ENCODE measurements around the gene SCIN. TPM values are rescaled to one million over a fixed set of nuclear protein-coding genes. Genes with fewer than 3 reads are reported as not detected.

SCIN gene
- total RNA-seq, 6 donors from 2014 or later: 9.3 to 19.6 (median 15.0) TPM

- no peaks in the 10 kb centered on the region for H3K4me1 ChIP-seq
- WGBS, 2 donors: 58 to 72% methylated on average over 6 of the region's 6 CpGs
- H3K4me3 ChIP-seq: no peak overlapping the region
- no peaks in the 10 kb centered on the region for H3K27me3 ChIP-seq
- H3K36me3 ChIP-seq: no peaks in the 10 kb centered on the region
- DNase-seq (peak in 1 of 2 donors; percentile 28), ATAC-seq (ENCODE audit: low FRiP score in 2 of 2) (peak in 1 of 2 donors; percentile 34)
- no peaks in the 10 kb centered on the region for H3K9me3 ChIP-seq
- no peak overlapping the region for H3K27ac ChIP-seq
- TF ChIP-seq EP300 (IDR thresholded peaks at IDR 0.05) (peak in 1 of 4 donors; percentile 45), POLR2A (IDR thresholded peaks at IDR 0.05) (no peak)
Observed at GRCh38 chr7:12647364-12648219, 77.1 kb downstream of the SCIN start.

DNA sequence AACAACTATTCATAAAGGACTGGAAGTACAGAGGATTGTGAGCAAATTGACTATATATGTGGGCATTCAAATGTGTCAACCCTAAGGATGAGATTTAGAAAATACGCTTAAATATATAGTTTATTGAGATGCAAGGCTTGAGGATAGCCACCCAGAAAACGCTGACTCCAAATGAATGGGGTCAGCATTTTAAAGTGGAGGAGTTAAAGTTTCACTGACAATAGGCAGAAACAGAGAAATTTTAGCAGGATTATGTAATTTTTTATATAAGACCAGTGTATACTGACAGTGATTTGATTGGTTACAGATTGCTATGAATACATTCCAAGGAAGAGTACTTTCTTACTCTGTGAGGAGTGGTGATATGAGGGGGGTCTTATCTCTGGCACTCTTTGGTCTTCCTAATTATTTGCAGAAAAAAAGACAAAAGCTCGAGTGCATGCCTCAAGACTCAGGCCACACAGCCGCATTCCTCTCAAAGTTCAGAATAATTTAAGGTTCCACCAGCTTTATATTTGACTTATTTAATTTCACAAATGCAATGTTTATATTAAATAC, 78.3 kb downstream of the SCIN start:
- Histone ChIP-seq H3K36me3 (no peaks in the 10 kb centered on the region), H3K9me3 (no peaks in the 10 kb centered on the region), H3K27ac (no peak overlapping the region), H3K4me3 (no peak overlapping the region), H3K27me3 (no peaks in the 10 kb centered on the region), H3K4me1 (no peaks in the 10 kb centered on the region)
- ATAC-seq (ENCODE audit: low FRiP score in 2 of 2): no peak
- DNase-seq: no peak
- 75 to 80% methylated on average over 4 of the region's 4 CpGs for WGBS, 2 donors
- TF ChIP-seq EP300 (IDR thresholded peaks at IDR 0.05) (no peak), POLR2A (IDR thresholded peaks at IDR 0.05) (no peak), POLR2AphosphoS5 (IDR thresholded peaks at IDR 0.05) (no peak)
- TF ChIP-seq, protein P1, sequence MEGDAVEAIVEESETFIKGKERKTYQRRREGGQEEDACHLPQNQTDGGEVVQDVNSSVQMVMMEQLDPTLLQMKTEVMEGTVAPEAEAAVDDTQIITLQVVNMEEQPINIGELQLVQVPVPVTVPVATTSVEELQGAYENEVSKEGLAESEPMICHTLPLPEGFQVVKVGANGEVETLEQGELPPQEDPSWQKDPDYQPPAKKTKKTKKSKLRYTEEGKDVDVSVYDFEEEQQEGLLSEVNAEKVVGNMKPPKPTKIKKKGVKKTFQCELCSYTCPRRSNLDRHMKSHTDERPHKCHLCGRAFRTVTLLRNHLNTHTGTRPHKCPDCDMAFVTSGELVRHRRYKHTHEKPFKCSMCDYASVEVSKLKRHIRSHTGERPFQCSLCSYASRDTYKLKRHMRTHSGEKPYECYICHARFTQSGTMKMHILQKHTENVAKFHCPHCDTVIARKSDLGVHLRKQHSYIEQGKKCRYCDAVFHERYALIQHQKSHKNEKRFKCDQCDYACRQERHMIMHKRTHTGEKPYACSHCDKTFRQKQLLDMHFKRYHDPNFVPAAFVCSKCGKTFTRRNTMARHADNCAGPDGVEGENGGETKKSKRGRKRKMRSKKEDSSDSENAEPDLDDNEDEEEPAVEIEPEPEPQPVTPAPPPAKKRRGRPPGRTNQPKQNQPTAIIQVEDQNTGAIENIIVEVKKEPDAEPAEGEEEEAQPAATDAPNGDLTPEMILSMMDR (IDR thresholded peaks at IDR 0.05): no peak

- Histone ChIP-seq H3K4me3 (no peak overlapping the region), H3K9me3 (no peaks in the 10 kb centered on the region), H3K27me3 (no peaks in the 10 kb centered on the region), H3K36me3 (no peaks in the 10 kb centered on the region), H3K4me1 (no peaks in the 10 kb centered on the region), H3K27ac (no peak overlapping the region)
- DNase-seq (no peak), ATAC-seq (ENCODE audit: low FRiP score in 2 of 2) (no peak)
- TF ChIP-seq POLR2A (IDR thresholded peaks at IDR 0.05) (no peak), EP300 (IDR thresholded peaks at IDR 0.05) (no peak), POLR2AphosphoS5 (IDR thresholded peaks at IDR 0.05) (no peak)
- TF ChIP-seq, protein P1 (IDR thresholded peaks at IDR 0.05): no peak
Observed at GRCh38 chr7:12649348-12649747, 78.8 kb downstream of the SCIN start.

DNA sequence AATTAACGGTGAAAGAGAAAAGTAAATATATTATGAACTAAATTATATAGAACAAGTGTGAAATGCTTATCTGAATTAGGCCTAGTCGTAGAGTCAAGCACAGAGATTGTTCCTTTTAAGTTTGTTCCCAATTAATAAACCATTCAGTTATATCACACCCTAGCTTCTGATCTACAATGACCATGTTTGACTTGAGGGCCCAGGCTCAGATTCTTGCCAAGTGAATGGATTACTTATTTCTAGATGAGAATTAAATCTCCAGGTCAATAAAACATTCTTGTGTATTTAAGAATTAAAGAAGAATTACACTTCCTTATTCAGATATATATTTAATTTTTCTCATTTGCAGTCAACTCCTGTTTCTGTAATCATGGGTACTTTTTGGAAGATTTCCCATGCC, 79.6 kb downstream of the SCIN start:
- no peaks in the 10 kb centered on the region for H3K36me3 ChIP-seq
- no peaks in the 10 kb centered on the region for H3K4me1 ChIP-seq
- WGBS, 2 donors: 79 to 80% methylated on average over 2 of the region's 2 CpGs
- no peak for DNase-seq
- no peak for TF ChIP-seq EP300 (IDR thresholded peaks at IDR 0.05)
- TF ChIP-seq POLR2A (IDR thresholded peaks at IDR 0.05): no peak
- no peak for TF ChIP-seq POLR2AphosphoS5 (IDR thresholded peaks at IDR 0.05)
- TF ChIP-seq, protein P1 (IDR thresholded peaks at IDR 0.05): no peak
- H3K9me3 ChIP-seq: no peaks in the 10 kb centered on the region
- no peaks in the 10 kb centered on the region for H3K27me3 ChIP-seq
- no peak overlapping the region for H3K4me3 ChIP-seq
- H3K27ac ChIP-seq: no peak overlapping the region
- ATAC-seq (ENCODE audit: low FRiP score in 2 of 2): no peak

- H3K27ac ChIP-seq: no peak overlapping the region
- TF ChIP-seq POLR2A (IDR thresholded peaks at IDR 0.05): no peak
- TF ChIP-seq, protein P1 (IDR thresholded peaks at IDR 0.05): no peak
- TF ChIP-seq EP300 (IDR thresholded peaks at IDR 0.05): no peak
- no peak for TF ChIP-seq POLR2AphosphoS5 (IDR thresholded peaks at IDR 0.05)
- DNase-seq (no peak), ATAC-seq (ENCODE audit: low FRiP score in 2 of 2) (no peak)
- no peaks in the 10 kb centered on the region for H3K9me3 ChIP-seq
- H3K4me3 ChIP-seq: no peak overlapping the region
- 82 to 89% methylated on average over 3 of the region's 3 CpGs for WGBS, 2 donors
- no peaks in the 10 kb centered on the region for H3K36me3 ChIP-seq
- H3K4me1 ChIP-seq: no peaks in the 10 kb centered on the region
- no peaks in the 10 kb centered on the region for H3K27me3 ChIP-seq
Observed at GRCh38 chr7:12653110-12653509, 82.6 kb downstream of the SCIN start.
